Karpas-422 (cell line): ENCODE measurements around the gene YDJC. TPM values are rescaled to one million over a fixed set of nuclear protein-coding genes. Genes with fewer than 3 reads are reported as not detected.
"Not testable (repeated sequence)": the region's sequence is repeated elsewhere in the genome, so short reads cannot be mapped to it uniquely, and the experiment has no call there.

Source experiments
- DNase-seq: peaks from one replicate; pipeline ENCODE4 v3.0.0-alpha.2; 2015
- H2AFZ ChIP-seq: fragments of 200-600 bp; sonication (generic); 2 replicates; pipeline ENCODE4 v1.6.1; 2014; ENCODE audit warnings: antibody characterized with exemption, low read length, mixed read lengths
- H3K27ac ChIP-seq: fragments of 200-600 bp; sonication (generic); 2 replicates; pipeline ENCODE4 v1.5.1; 2014; ENCODE audit warnings: mild to moderate bottlenecking, low read length, moderate library complexity
- H3K27me3 ChIP-seq: fragments of 200-600 bp; sonication (generic); 2 replicates; pipeline ENCODE4 v1.6.1; 2014; ENCODE audit warnings: low read length, mixed read lengths
- H3K36me3 ChIP-seq: fragments of 200-600 bp; sonication (generic); 2 replicates; pipeline ENCODE4 v1.6.1; 2014; ENCODE audit warnings: low read length, mixed read lengths; ENCODE audit not compliant: insufficient read depth
- H3K4me1 ChIP-seq: fragments of 200-600 bp; sonication (generic); 2 replicates; pipeline ENCODE4 v1.6.1; 2014; ENCODE audit warnings: mild to moderate bottlenecking, low read length, mixed read lengths
- H3K4me2 ChIP-seq: fragments of 200-600 bp; sonication (generic); 2 replicates; pipeline ENCODE4 v1.6.1; 2014; ENCODE audit warnings: low read length, low read depth, mild to moderate bottlenecking; ENCODE audit not compliant: poor library complexity, severe bottlenecking
- H3K4me3 ChIP-seq: fragments of 200-600 bp; sonication (generic); 2 replicates; pipeline ENCODE4 v1.5.1; 2014; ENCODE audit warnings: mild to moderate bottlenecking, antibody characterized with exemption, low read length, mixed read lengths
- H3K79me2 ChIP-seq: fragments of 200-600 bp; sonication (generic); 2 replicates; pipeline ENCODE4 v1.6.1; 2014; ENCODE audit warnings: mild to moderate bottlenecking, low read length, mixed read lengths
- H3K9ac ChIP-seq: fragments of 200-600 bp; sonication (generic); 2 replicates; pipeline ENCODE4 v1.6.0; 2014; ENCODE audit warnings: low read length
- H3K9me2 ChIP-seq: fragments of 200-600 bp; sonication (generic), shearing (Covaris generic); replicated peaks from 2 replicates; pipeline ENCODE4 v1.6.0; 2014; ENCODE audit warnings: mild to moderate bottlenecking, low read length, moderate library complexity; ENCODE audit not compliant: insufficient read depth
- H3K9me3 ChIP-seq: fragments of 300-700, 200-600 bp; sonication (generic); 2 replicates; pipeline ENCODE4 v1.6.1; 2014; ENCODE audit warnings: low read length, mixed read lengths
- H4K20me1 ChIP-seq: fragments of 200-600 bp; sonication (generic); 2 replicates; pipeline ENCODE4 v1.6.1; 2014; ENCODE audit warnings: mild to moderate bottlenecking, antibody characterized with exemption, low read length, low read depth; ENCODE audit not compliant: insufficient read depth
- total RNA-seq: library from RNA; depleted of rRNA; stranded (reverse); fragments of >200 nt; shearing (Covaris generic); gene quantifications from 2 replicates; pipeline ENCODE4 v1.2.3, GENCODE V29; 2014; ENCODE audit warnings: low replicate concordance

YDJC gene
- total RNA-seq, 1 experiment from 2014 or later, result 59.1 TPM

GRCh38 chr22:21622919-21623647 is 6.7 kb downstream of the YDJC start:
- H2AFZ ChIP-seq, result no peak overlapping the region
- no peak overlapping the region for H3K4me3 ChIP-seq
- H3K9ac ChIP-seq, result no peak overlapping the region
- H3K4me1 ChIP-seq, result peaks cover 34% of the 10 kb centered on the region
- no peak for DNase-seq
- no peaks in the 10 kb centered on the region for H3K27me3 ChIP-seq
- H3K79me2 ChIP-seq, result peaks cover 65% of the 10 kb centered on the region
- peaks cover 16% of the 10 kb centered on the region for H3K36me3 ChIP-seq
- no peak overlapping the region for H3K27ac ChIP-seq
- peaks cover 36% of the 10 kb centered on the region for H4K20me1 ChIP-seq
- no peaks in the 10 kb centered on the region for H3K9me2 ChIP-seq
- H3K4me2 ChIP-seq, result no peak overlapping the region
- H3K9me3 ChIP-seq, result no peaks in the 10 kb centered on the region

- no peaks in the 10 kb centered on the region for H3K9me2 ChIP-seq
- no peak overlapping the region for H3K4me2 ChIP-seq
- no peaks in the 10 kb centered on the region for H3K27me3 ChIP-seq
- H3K79me2 ChIP-seq, result peaks cover 65% of the 10 kb centered on the region
- no peaks in the 10 kb centered on the region for H3K9me3 ChIP-seq
- H3K36me3 ChIP-seq, result peaks cover 8% of the 10 kb centered on the region; the same call in 1 of the 2 replicates
- no peak overlapping the region for H3K27ac ChIP-seq
- H3K9ac ChIP-seq, result no peak overlapping the region
- no peak for DNase-seq
- H3K4me3 ChIP-seq, result no peak overlapping the region
- no peak overlapping the region for H2AFZ ChIP-seq
- H3K4me1 ChIP-seq, result peaks cover 29% of the 10 kb centered on the region
- peaks cover 36% of the 10 kb centered on the region for H4K20me1 ChIP-seq
Measured at GRCh38 chr22:21622011-21622918, 7.6 kb downstream of the YDJC start.

- H3K9me2 ChIP-seq, result no peaks in the 10 kb centered on the region
- no peaks in the 10 kb centered on the region for H3K9me3 ChIP-seq
- no peak overlapping the region for H3K4me3 ChIP-seq
- no peak for DNase-seq
- no peak overlapping the region for H3K4me2 ChIP-seq
- H4K20me1 ChIP-seq, result peaks cover 36% of the 10 kb centered on the region
- no peak overlapping the region for H2AFZ ChIP-seq
- H3K4me1 ChIP-seq, result peaks cover 17% of the 10 kb centered on the region
- peaks cover 5% of the 10 kb centered on the region; the same call in 1 of the 2 replicates for H3K36me3 ChIP-seq
- no peak overlapping the region for H3K27ac ChIP-seq
- H3K9ac ChIP-seq, result no peak overlapping the region
- H3K27me3 ChIP-seq, result no peaks in the 10 kb centered on the region
- peaks cover 59% of the 10 kb centered on the region for H3K79me2 ChIP-seq
Measured at GRCh38 chr22:21621025-21621424, 8.8 kb downstream of the YDJC start.

- H3K9me2 ChIP-seq, DNase-seq, H3K27ac ChIP-seq, H2AFZ ChIP-seq, H3K4me2 ChIP-seq, H3K9me3 ChIP-seq, H3K36me3 ChIP-seq, H3K4me3 ChIP-seq, H3K9ac ChIP-seq, H3K27me3 ChIP-seq: not testable (repeated sequence)
- Histone ChIP-seq H3K4me1 (peaks cover 13% of the 10 kb centered on the region), H4K20me1 (peaks cover 28% of the 10 kb centered on the region), H3K79me2 (peaks cover 76% of the 10 kb centered on the region)
Measured at GRCh38 chr22:21617337-21617736, 12.5 kb downstream of the YDJC start.

GRCh38 chr22:21615731-21616130 is 14.1 kb downstream of the YDJC start:
- Histone ChIP-seq H3K9ac (no peak overlapping the region), H3K27me3 (no peaks in the 10 kb centered on the region), H3K9me2 (no peaks in the 10 kb centered on the region), H3K9me3 (no peaks in the 10 kb centered on the region), H3K4me3 (no peak overlapping the region), H3K27ac (no peak overlapping the region), H3K79me2 (peaks cover 80% of the 10 kb centered on the region), H3K36me3 (peaks cover 16% of the 10 kb centered on the region; the same call in 1 of the 2 replicates), H2AFZ (no peak overlapping the region), H3K4me2 (no peak overlapping the region), H3K4me1 (peaks cover 13% of the 10 kb centered on the region), H4K20me1 (peaks cover 18% of the 10 kb centered on the region)
- DNase-seq, result no peak

GRCh38 chr22:21613553-21614233 is 16.1 kb downstream of the YDJC start:
- H3K27me3 ChIP-seq, result no peaks in the 10 kb centered on the region
- H3K9me3 ChIP-seq, result no peaks in the 10 kb centered on the region
- H3K4me1 ChIP-seq, result peaks cover 13% of the 10 kb centered on the region
- H3K27ac ChIP-seq, result no peak overlapping the region
- no peak overlapping the region for H3K4me2 ChIP-seq
- H3K9me2 ChIP-seq, result no peaks in the 10 kb centered on the region
- H3K36me3 ChIP-seq, result peaks cover 16% of the 10 kb centered on the region; the same call in 1 of the 2 replicates
- DNase-seq, result no peak
- H3K4me3 ChIP-seq, result no peak overlapping the region
- peaks cover 77% of the 10 kb centered on the region for H3K79me2 ChIP-seq
- no peak overlapping the region for H2AFZ ChIP-seq
- no peak overlapping the region for H3K9ac ChIP-seq
- H4K20me1 ChIP-seq, result peaks cover 11% of the 10 kb centered on the region; the same call in 1 of the 2 replicates

GRCh38 chr22:21612858-21613257 is 17.0 kb downstream of the YDJC start:
- Histone ChIP-seq H3K4me1 (peaks cover 13% of the 10 kb centered on the region), H3K9me3 (no peaks in the 10 kb centered on the region), H3K36me3 (peaks cover 16% of the 10 kb centered on the region; the same call in 1 of the 2 replicates), H3K9me2 (no peaks in the 10 kb centered on the region), H3K27me3 (no peaks in the 10 kb centered on the region), H3K27ac (no peak overlapping the region), H4K20me1 (peaks cover 11% of the 10 kb centered on the region; the same call in 1 of the 2 replicates), H3K4me2 (no peak overlapping the region), H3K9ac (no peak overlapping the region), H3K4me3 (no peak overlapping the region), H3K79me2 (peaks cover 78% of the 10 kb centered on the region), H2AFZ (no peak overlapping the region)
- DNase-seq, result no peak
